ENCODE measurements around the gene PCDHGA4. TPM values are rescaled to one million over a fixed set of nuclear protein-coding genes. Genes with fewer than 3 reads are reported as not detected.
"Not testable (repeated sequence)": the region's sequence is repeated elsewhere in the genome, so short reads cannot be mapped to it uniquely, and the experiment has no call there.

The PCDHGA4 gene
- total RNA-seq, 1 donor from 2014 or later: 0.72 TPM

- Mint-ChIP-seq H3K4me1 (ENCODE audit: low read depth) (no peaks in the 10 kb centered on the region), H3K9me3 (ENCODE audit: low read depth) (peaks cover 51% of the 10 kb centered on the region), H3K4me3 (ENCODE audit: unreplicated experiment) (no peak within 1 kb of the TSS), H3K36me3 (ENCODE audit: low read depth) (peaks cover 1% of the 10 kb centered on the region), H3K27me3 (ENCODE audit: low read depth) (no peaks in the 10 kb centered on the region), H3K27ac (ENCODE audit: unreplicated experiment) (no peak within 1 kb of the TSS)
- DNase-seq (ENCODE audit: low spot score): peak; percentile 85
- TF ChIP-seq CTCF (IDR thresholded peaks at IDR 0.05): no peak
These were observed 27.9 kb downstream of the PCDHGA4 start, which contains the start of gene PCDHGA7 for GRCh38 chr5:141382469-141383294. TSS of gene PCDHGA7 (plus strand) at chr5:141382742. CDS start at chr5:141382900, 158 bp downstream.

- H3K27ac Mint-ChIP-seq (ENCODE audit: unreplicated experiment): no peak overlapping the region
- H3K4me1 Mint-ChIP-seq (ENCODE audit: low read depth): no peaks in the 10 kb centered on the region
- H3K9me3 Mint-ChIP-seq (ENCODE audit: low read depth): peaks cover 52% of the 10 kb centered on the region
- H3K4me3 Mint-ChIP-seq (ENCODE audit: unreplicated experiment): no peak overlapping the region
- peak; percentile 77 for DNase-seq (ENCODE audit: low spot score)
- peaks cover 1% of the 10 kb centered on the region for H3K36me3 Mint-ChIP-seq (ENCODE audit: low read depth)
- no peak for TF ChIP-seq CTCF (IDR thresholded peaks at IDR 0.05)
- no peaks in the 10 kb centered on the region for H3K27me3 Mint-ChIP-seq (ENCODE audit: low read depth)
These were observed 28.5 kb downstream of the PCDHGA4 start for GRCh38 chr5:141383345-141383744.

GRCh38 chr5:141384471-141385267 lies 29.8 kb downstream of the PCDHGA4 start:
- DNase-seq (ENCODE audit: low spot score): peak; percentile 88
- peaks cover 4% of the 10 kb centered on the region for H3K36me3 Mint-ChIP-seq (ENCODE audit: low read depth)
- H3K27ac Mint-ChIP-seq (ENCODE audit: unreplicated experiment): no peak overlapping the region
- peaks cover 45% of the 10 kb centered on the region for H3K9me3 Mint-ChIP-seq (ENCODE audit: low read depth)
- H3K4me1 Mint-ChIP-seq (ENCODE audit: low read depth): no peaks in the 10 kb centered on the region
- TF ChIP-seq CTCF (IDR thresholded peaks at IDR 0.05): no peak
- no peak overlapping the region for H3K4me3 Mint-ChIP-seq (ENCODE audit: unreplicated experiment)
- H3K27me3 Mint-ChIP-seq (ENCODE audit: low read depth): no peaks in the 10 kb centered on the region

- H3K27ac Mint-ChIP-seq (ENCODE audit: unreplicated experiment): peak within 1 kb of the TSS; percentile 27
- not testable (repeated sequence) for H3K36me3 Mint-ChIP-seq (ENCODE audit: low read depth); H3K27me3 Mint-ChIP-seq (ENCODE audit: low read depth); DNase-seq (ENCODE audit: low spot score); H3K4me1 Mint-ChIP-seq (ENCODE audit: low read depth)
- TF ChIP-seq CTCF (IDR thresholded peaks at IDR 0.05): peak; percentile 66
- H3K9me3 Mint-ChIP-seq (ENCODE audit: low read depth): peaks cover 46% of the 10 kb centered on the region
- peak within 1 kb of the TSS; percentile 68 for H3K4me3 Mint-ChIP-seq (ENCODE audit: unreplicated experiment)
These were observed 32.9 kb downstream of the PCDHGA4 start, which contains the start of gene PCDHGB4 for GRCh38 chr5:141387557-141388311. TSS of gene PCDHGB4 (plus strand) at chr5:141387698. CDS start at chr5:141387885, 187 bp downstream.
